Esophagus muscularis mucosa (tissue), 4 donors: ENCODE results near the gene TJP2. TPM values are rescaled to one million over a fixed set of nuclear protein-coding genes. Genes with fewer than 3 reads are reported as not detected.

Source experiments
- DNase-seq: peaks from one replicate; pipeline ENCODE4 v3.0.0-alpha.2; 2017; ENCODE audit errors: extremely low spot score
- H3K27ac ChIP-seq, 4 donors: fragments of 200-600 bp; sonication (generic); replicated peaks in 1 of 4; 1 replicate in 3 of 4; 2 replicates in 1 of 4; pipeline ENCODE4 v1.5.1; 2016 to 2019; ENCODE audit warnings: mild to moderate bottlenecking in 1 of 4
- H3K27me3 ChIP-seq, 4 donors: fragments of 200-600 bp; sonication (generic); one replicate each; pipeline versions ENCODE4 v1.5.1 to v1.6.0; 2016 to 2019
- H3K36me3 ChIP-seq, 4 donors: fragments of 200-600 bp; sonication (generic); one replicate each; pipeline ENCODE4 v1.5.1; 2016 to 2019
- H3K4me1 ChIP-seq, 4 donors: fragments of 200-600 bp; sonication (generic); one replicate each; pipeline ENCODE4 v1.5.1; 2016 to 2019
- H3K4me3 ChIP-seq, 4 donors: fragments of 200-600 bp; sonication (generic); 1 replicate in 2 of 4; 2 replicates in 2 of 4; pipeline ENCODE4 v1.5.1; 2016 to 2019; ENCODE audit warnings: mild to moderate bottlenecking in 4 of 4, moderate library complexity in 1 of 4
- H3K9me3 ChIP-seq, 4 donors: fragments of 200-600 bp; sonication (generic); 1 replicate in 3 of 4; 2 replicates in 1 of 4; pipeline ENCODE4 v1.5.1; 2016 to 2019
- EP300 ChIP-seq: sonication (generic); formaldehyde crosslinking; IDR thresholded peaks from one replicate; pipeline ENCODE4 v1.6.1; 2017; ENCODE audit warnings: antibody characterized with exemption
- POLR2A ChIP-seq: fragments of 450-650 bp; IDR thresholded peaks from one replicate; pipeline ENCODE4 v1.6.1; 2017; ENCODE audit warnings: antibody characterized with exemption, moderate library complexity, mild to moderate bottlenecking, low read depth
- POLR2AphosphoS5 ChIP-seq, 2 donors: sonication (generic); formaldehyde crosslinking; IDR thresholded peaks; one replicate each; pipeline ENCODE4 v1.6.1; 2017; ENCODE audit warnings: antibody characterized with exemption in 2 of 2
- WGBS: methylation state at CpG from one replicate; pipeline ENCODE4 v1.1.5; 2018; 5-methylcytosine and 5-hydroxymethylcytosine counted together
- intact Hi-C: fragments of 100-400 bp; cut with DNase I; formaldehyde crosslinking; loops from one replicate; pipeline ENCODE4 v1.15.1; 2023
- total RNA-seq, 4 donors: library from RNA; depleted of rRNA; stranded (reverse); fragments of >200 nt; gene quantifications; one replicate each; pipeline versions ENCODE4 v1.1.0 to v1.2.1, GENCODE V29; 2016
- TF ChIP-seq, protein P1 (sequence below), 3 experiments: fragments of 200-600 bp in 2 of 3; fragments of 450-650 bp in 1 of 3; sonication (generic) in 2 of 3; IDR thresholded peaks; one replicate each; pipeline ENCODE4 v1.5.1; 2017 to 2019; ENCODE audit warnings: antibody characterized with exemption in 3 of 3, mild to moderate bottlenecking in 2 of 3, moderate library complexity in 1 of 3

TJP2 gene
- 100 to 1,000 TPM; 101 to 172 (median 125) TPM for total RNA-seq

- DNase-seq: no peak
- Histone ChIP-seq H3K36me3 (no peaks in the 10 kb centered on the region), H3K27ac (peak within 1 kb of the TSS; percentile 85 to 91 (median 89)), H3K9me3 (no peaks in the 10 kb centered on the region), H3K27me3 (no peaks in the 10 kb centered on the region), H3K4me1 (peaks cover 29 to 64% (median 61%) of the 10 kb centered on the region in 4 donors), H3K4me3 (peak within 1 kb of the TSS; percentile 72 to 86 (median 82))
- intact Hi-C loops: loop anchor here (5.0 kb wide), 1 partner anchor 52 kb away; no protein-coding TSS in a partner anchor
- TF ChIP-seq POLR2A: peak; percentile 16
- TF ChIP-seq EP300: no peak
- peak; percentile 42 to 74 for TF ChIP-seq POLR2AphosphoS5 (IDR thresholded peaks at IDR 0.05)
- TF ChIP-seq, protein P1, sequence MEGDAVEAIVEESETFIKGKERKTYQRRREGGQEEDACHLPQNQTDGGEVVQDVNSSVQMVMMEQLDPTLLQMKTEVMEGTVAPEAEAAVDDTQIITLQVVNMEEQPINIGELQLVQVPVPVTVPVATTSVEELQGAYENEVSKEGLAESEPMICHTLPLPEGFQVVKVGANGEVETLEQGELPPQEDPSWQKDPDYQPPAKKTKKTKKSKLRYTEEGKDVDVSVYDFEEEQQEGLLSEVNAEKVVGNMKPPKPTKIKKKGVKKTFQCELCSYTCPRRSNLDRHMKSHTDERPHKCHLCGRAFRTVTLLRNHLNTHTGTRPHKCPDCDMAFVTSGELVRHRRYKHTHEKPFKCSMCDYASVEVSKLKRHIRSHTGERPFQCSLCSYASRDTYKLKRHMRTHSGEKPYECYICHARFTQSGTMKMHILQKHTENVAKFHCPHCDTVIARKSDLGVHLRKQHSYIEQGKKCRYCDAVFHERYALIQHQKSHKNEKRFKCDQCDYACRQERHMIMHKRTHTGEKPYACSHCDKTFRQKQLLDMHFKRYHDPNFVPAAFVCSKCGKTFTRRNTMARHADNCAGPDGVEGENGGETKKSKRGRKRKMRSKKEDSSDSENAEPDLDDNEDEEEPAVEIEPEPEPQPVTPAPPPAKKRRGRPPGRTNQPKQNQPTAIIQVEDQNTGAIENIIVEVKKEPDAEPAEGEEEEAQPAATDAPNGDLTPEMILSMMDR (IDR thresholded peaks at IDR 0.05): no peak
- WGBS: 0% methylated on average over 15 of the region's 93 CpGs
Measured at GRCh38 chr9:69173891-69174615, at the start of gene TJP2. TJP2 (plus strand) TSS chr9:69174277; CDS start chr9:69174373, 96 bp downstream.

DNA sequence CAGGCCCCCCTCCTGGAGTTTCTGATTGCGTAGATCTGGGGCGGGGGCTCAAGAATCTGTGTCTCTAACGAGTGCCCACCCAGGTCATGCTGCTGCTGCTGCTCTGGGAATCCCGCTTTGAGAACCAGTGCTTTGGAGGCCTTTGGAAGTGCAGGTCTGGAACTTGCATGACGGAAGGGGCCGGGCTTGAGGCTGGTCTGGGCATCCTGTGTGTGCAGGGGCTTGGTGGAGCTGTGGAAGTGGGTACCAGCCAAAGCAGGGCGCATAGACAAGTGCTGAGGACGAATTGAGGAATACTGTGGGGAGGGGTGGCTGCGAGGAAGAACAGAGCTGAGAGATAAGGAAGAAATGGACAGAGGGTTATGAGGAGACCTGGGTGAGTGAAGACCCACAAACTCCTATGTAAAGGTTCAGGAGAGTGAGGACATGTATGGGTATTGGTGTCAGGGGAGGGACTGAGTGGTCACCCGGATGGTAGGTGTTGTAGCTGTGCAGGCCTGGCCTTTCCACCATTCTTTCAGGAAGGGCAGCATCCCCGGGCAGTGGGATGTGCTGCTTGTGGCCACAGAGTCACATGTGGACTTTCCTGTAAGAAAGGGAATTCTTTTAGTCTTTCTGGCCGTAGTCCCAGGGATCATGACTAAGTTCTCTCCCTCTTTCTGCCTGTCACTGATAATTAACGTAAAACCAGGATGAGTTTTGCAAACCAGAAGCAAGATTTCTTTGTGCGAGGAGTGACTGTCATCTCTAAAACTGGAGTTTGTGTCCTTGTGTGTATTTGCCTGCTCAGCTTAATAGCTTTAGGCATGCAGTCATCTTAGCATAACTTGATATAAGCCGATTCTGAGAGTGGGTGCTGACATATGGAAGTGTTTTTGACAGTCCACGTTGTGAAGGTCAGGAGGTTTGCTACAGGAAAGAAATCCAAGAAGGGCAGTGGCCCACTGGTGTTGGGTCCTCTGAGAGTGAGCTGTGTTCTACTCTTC is 43.3 kb upstream of the TJP2 start:
- DNase-seq: no peak
- intact Hi-C loops: no loop called here
- TF ChIP-seq, protein P1 (IDR thresholded peaks at IDR 0.05): no peak
- TF ChIP-seq EP300 (no peak), POLR2A (no peak), POLR2AphosphoS5 (IDR thresholded peaks at IDR 0.05) (no peak)
- H3K4me3 ChIP-seq: no peak overlapping the region
- no peaks in the 10 kb centered on the region for H3K27me3 ChIP-seq
- H3K36me3 ChIP-seq: no peaks in the 10 kb centered on the region
- H3K9me3 ChIP-seq: no peaks in the 10 kb centered on the region
- peaks cover 17 to 39% (median 33%) of the 10 kb centered on the region in 4 donors for H3K4me1 ChIP-seq
- 69% methylated on average over 16 of the region's 16 CpGs for whole genome bisulfite sequencing
- H3K27ac ChIP-seq: peak overlapping the region in 1 of 4 donors; percentile 66

DNA sequence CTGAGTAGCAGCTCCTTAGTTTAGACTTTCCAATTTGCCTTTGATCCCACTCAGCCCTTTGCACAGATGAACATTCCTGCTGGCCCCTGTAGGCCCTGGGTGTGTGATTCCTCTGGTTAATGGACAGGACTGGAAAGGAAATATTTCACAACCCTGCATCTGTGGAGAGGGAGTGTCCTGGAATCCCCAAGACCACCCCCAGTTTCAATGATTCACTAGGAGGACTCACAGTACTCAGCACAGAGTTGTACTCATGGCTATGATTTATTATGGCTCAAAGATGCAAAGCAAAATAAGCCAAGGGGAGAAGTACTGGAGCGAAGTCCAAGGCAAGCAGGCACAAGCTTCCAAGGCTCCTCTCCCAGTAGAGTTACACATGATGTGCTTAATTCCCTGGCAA is 42.4 kb upstream of the TJP2 start:
- Histone ChIP-seq H3K4me3 (no peak overlapping the region), H3K27me3 (no peaks in the 10 kb centered on the region), H3K27ac (peak overlapping the region in 2 of 4 donors; percentile 26 to 66), H3K9me3 (no peaks in the 10 kb centered on the region), H3K36me3 (no peaks in the 10 kb centered on the region), H3K4me1 (peaks cover 20 to 39% (median 33%) of the 10 kb centered on the region in 4 donors)
- DNase-seq: no peak
- 63% methylated on average over 1 of the region's 1 CpG for WGBS
- intact Hi-C loops: no loop called here
- TF ChIP-seq, protein P1 (IDR thresholded peaks at IDR 0.05): no peak
- TF ChIP-seq EP300 (no peak), POLR2A (no peak), POLR2AphosphoS5 (IDR thresholded peaks at IDR 0.05) (peak; percentile 22)

DNA sequence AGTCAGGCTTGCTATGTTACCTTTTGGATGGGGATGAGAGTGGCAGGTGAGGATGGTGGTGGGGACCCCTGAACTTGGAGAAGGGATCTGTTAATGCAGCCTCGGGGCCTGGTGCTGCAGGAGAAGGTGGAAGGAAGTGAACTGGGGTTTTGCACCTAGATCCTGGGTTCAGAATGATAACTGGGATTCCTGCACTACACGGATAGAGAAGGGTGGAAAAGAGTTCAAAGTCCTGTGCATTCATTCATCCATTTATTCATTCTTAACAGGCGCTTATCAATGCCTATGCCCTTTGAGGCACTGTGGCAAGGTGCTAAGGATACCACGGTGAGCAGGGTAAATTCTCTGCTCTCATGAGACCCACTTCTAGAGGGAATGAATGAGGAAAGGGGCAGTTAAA is 41.7 kb upstream of the TJP2 start:
- intact Hi-C loops: no loop called here
- H3K27ac ChIP-seq: peak overlapping the region in 2 of 4 donors; percentile 26 to 66
- H3K4me3 ChIP-seq: no peak overlapping the region
- DNase-seq: no peak
- H3K27me3 ChIP-seq: no peaks in the 10 kb centered on the region
- peaks cover 22 to 39% (median 33%) of the 10 kb centered on the region in 4 donors for H3K4me1 ChIP-seq
- H3K9me3 ChIP-seq: no peaks in the 10 kb centered on the region
- no peaks in the 10 kb centered on the region for H3K36me3 ChIP-seq
- TF ChIP-seq POLR2AphosphoS5 (IDR thresholded peaks at IDR 0.05): no peak
- TF ChIP-seq, protein P1 (IDR thresholded peaks at IDR 0.05): no peak
- no peak for TF ChIP-seq POLR2A
- no peak for TF ChIP-seq EP300
- 97% methylated on average over 4 of the region's 4 CpGs for WGBS
